HepG2 (cell line): Measurements from ENCODE around the gene TMEM235. TPM values are rescaled to one million over a fixed set of nuclear protein-coding genes. Genes with fewer than 3 reads are reported as not detected.

Source experiments
- ATAC-seq: fragments of 200-7000 bp; cut with Tn5 transposase; 3 replicates; pipeline ENCODE4 v1.9.1; 2020; ENCODE audit warnings: mild to moderate bottlenecking, moderate library complexity
- Bru-seq: library from RNA; stranded (reverse); fragments of 400-500 nt; gene quantifications from one replicate; lab custom pipeline; 2021; lab: Mats Ljungman, UMichigan
- BruChase-seq, 2 experiments: library from RNA; stranded (reverse); fragments of 400-500 nt; gene quantifications; one replicate each; lab custom pipeline; 2021; lab: Mats Ljungman, UMichigan
- BruUV-seq: library from RNA; stranded (reverse); fragments of 400-500 nt; replicated peaks from 2 replicates; lab custom pipeline; 2021; lab: Mats Ljungman, UMichigan
- CTCF ChIA-PET: fragments of 300-600 bp; formaldehyde crosslinking; extraction: SDS; loops from one replicate; lab custom pipeline; 2021; ENCODE audit warnings: low total read pairs, inconsistent platforms, low intra/inter-chr PET ratio; lab: Yijun Ruan, JAX
- POLR2A ChIA-PET: fragments of 350-600 bp; sonication (Branson Sonifier 250); formaldehyde crosslinking; loops from one replicate; lab custom pipeline; 2020; ENCODE audit warnings: antibody characterized with exemption, inconsistent platforms; lab: Yijun Ruan, JAX
- DNase-seq: peaks from one replicate; pipeline ENCODE4 v3.0.0-alpha.2; 2015; ENCODE audit warnings: low spot score
- FAIRE-seq: peaks from 3 replicates; lab custom pipeline; 2011; peaks lifted over from hg19 to GRCh38; lab: Jason Lieb, UNC
- H2AFZ ChIP-seq: one replicate; pipeline ENCODE4 v1.6.1; 2011; ENCODE audit warnings: low read length, inconsistent platforms
- H3K27ac ChIP-seq: fragments of 300-600 bp; 3 replicates; pipeline ENCODE4 v1.8.0; 2011; ENCODE audit warnings: mixed run types, mild to moderate bottlenecking, mixed read lengths, low read length, inconsistent platforms; ENCODE audit not compliant: insufficient read depth; ENCODE audit errors: extremely low read length
- H3K27me3 ChIP-seq, 2 experiments: fragments of 200-600 bp in 1 of 2; 2 replicates in 1 of 2; 3 replicates in 1 of 2; pipeline versions ENCODE4 v1.6.0 to v1.8.0; 2011; ENCODE audit warnings: low read length in 2 of 2, mild to moderate bottlenecking in 2 of 2, moderate library complexity in 2 of 2, inconsistent platforms in 1 of 2; ENCODE audit not compliant: insufficient read depth in 2 of 2, control insufficient read depth in 1 of 2
- H3K36me3 ChIP-seq, 2 experiments: fragments of 200-600 bp in 1 of 2; replicated peaks in 1 of 2; 2 replicates in 1 of 2; 3 replicates in 1 of 2; pipeline versions ENCODE4 v1.5.1 to v1.8.0; 2011; ENCODE audit warnings: low read length in 2 of 2, inconsistent platforms in 1 of 2; ENCODE audit not compliant: insufficient read depth in 2 of 2, control insufficient read depth in 1 of 2
- H3K4me1 ChIP-seq: 2 replicates; pipeline ENCODE4 v1.5.1; 2012; ENCODE audit warnings: low read length, inconsistent platforms; ENCODE audit not compliant: insufficient read depth
- H3K4me2 ChIP-seq: 2 replicates; pipeline ENCODE4 v1.6.0; 2011; ENCODE audit warnings: low read depth, low read length, inconsistent platforms
- H3K4me3 ChIP-seq, 3 experiments: fragments of 200-600 bp in 1 of 3; sonication (generic), shearing (Covaris generic) in 1 of 3; replicated peaks in 1 of 3; 2 replicates each; pipeline ENCODE4 v1.5.1; 2011 to 2016; ENCODE audit warnings: low read length in 3 of 3, inconsistent platforms in 2 of 3, low read depth in 2 of 3, mild to moderate bottlenecking in 2 of 3, control low read depth in 1 of 3, mixed read lengths in 1 of 3; ENCODE audit not compliant: insufficient read depth in 1 of 3
- H3K79me2 ChIP-seq: one replicate; pipeline ENCODE4 v1.6.1; 2011; ENCODE audit warnings: low read length, inconsistent platforms; ENCODE audit not compliant: insufficient read depth
- H3K9ac ChIP-seq: 2 replicates; pipeline ENCODE4 v1.6.0; 2011; ENCODE audit warnings: mild to moderate bottlenecking, low read depth, low read length, inconsistent platforms; ENCODE audit not compliant: insufficient read depth
- H3K9me3 ChIP-seq: 2 replicates; pipeline ENCODE4 v1.5.1; 2012; ENCODE audit warnings: mild to moderate bottlenecking, low read length
- H4K20me1 ChIP-seq: 2 replicates; pipeline ENCODE4 v1.6.0; 2011; ENCODE audit warnings: inconsistent platforms, mild to moderate bottlenecking, low read length, moderate library complexity; ENCODE audit not compliant: insufficient read depth
- JDP2 ChIP-seq: sonication (generic); formaldehyde crosslinking; IDR thresholded peaks from 2 replicates; pipeline ENCODE4 v1.8.1; 2022; ENCODE audit warnings: missing genetic modification reagents, borderline replicate concordance
- MXD1 ChIP-seq: sonication (generic); formaldehyde crosslinking; IDR thresholded peaks from 2 replicates; pipeline ENCODE4 v1.4.0; 2020; ENCODE audit warnings: mild to moderate bottlenecking, missing genetic modification reagents
- PREB ChIP-seq: sonication (generic); formaldehyde crosslinking; IDR thresholded peaks from 2 replicates; pipeline ENCODE4 v1.4.0; 2020; ENCODE audit warnings: missing genetic modification reagents
- RERE ChIP-seq: IDR thresholded peaks from 2 replicates; pipeline ENCODE4 v1.6.1; 2016; ENCODE audit warnings: low read depth, missing genetic modification reagents, missing compliant biosample characterization
- TAF15 ChIP-seq: fragments of 200-400 bp; formaldehyde crosslinking; IDR thresholded peaks from one replicate; pipeline ENCODE4 v1.6.1; 2018; ENCODE audit warnings: mild to moderate bottlenecking, low read depth, low read length; ENCODE audit not compliant: poor library complexity, severe bottlenecking
- ZNF800 ChIP-seq: sonication (generic); formaldehyde crosslinking; IDR thresholded peaks from 2 replicates; pipeline ENCODE4 v1.4.0; 2020; ENCODE audit warnings: missing genetic modification reagents
- ZSCAN31 ChIP-seq: sonication (generic); formaldehyde crosslinking; IDR thresholded peaks from 2 replicates; pipeline ENCODE4 v1.5.0; 2020; ENCODE audit warnings: low read depth, mild to moderate bottlenecking, missing genetic modification reagents
- WGBS: methylation state at CpG from one replicate; pipeline ENCODE4 v1.1.6; 2017; ENCODE audit warnings: low lambda C conversion rate; 5-methylcytosine and 5-hydroxymethylcytosine counted together
- in situ Hi-C: cut with HindIII; loops from 2 replicates; pipeline ENCODE4 v1.10.0; 2017; ENCODE audit warnings: low pct_unique_long_range_greater_than_20kb; ENCODE audit not compliant: extremely low pct_ligation_motif_present
- intact Hi-C: fragments of 100-400 bp; cut with micrococcal nuclease; formaldehyde crosslinking; loops from one replicate; pipeline ENCODE4 v1.10.0; 2022; ENCODE audit not compliant: unreplicated experiment
- long read RNA-seq, 2 experiments: library from RNA in 1 of 2; library from polyadenylated mRNA in 1 of 2; stranded (forward) in 1 of 2; unstranded in 1 of 2; transcript quantifications; one replicate each; pipeline ENCODE4 v2.0.0, GENCODE V29; 2019 to 2022
- polyA minus RNA-seq, 3 experiments: library from RNA; depleted of rRNA, polyadenylated mRNA; stranded (reverse); fragments of >200 nt; gene quantifications; 2 replicates each; pipeline ENCODE4 v1.2.3, GENCODE V29; 2011; ENCODE audit warnings: low replicate concordance in 1 of 3
- polyA plus RNA-seq, 8 experiments: library from polyadenylated mRNA; depleted of rRNA in 3 of 8; stranded (reverse) in 7 of 8; unstranded in 1 of 8; fragments of >200 nt; fragmentation: Illumina TruSeq in 4 of 8; extraction: Trizol in 4 of 8; gene quantifications; 2 replicates each; pipeline versions ENCODE4 v1.2.1 to v1.2.3, GENCODE V29; 2011 to 2016; ENCODE audit warnings: low read depth in 4 of 8, missing spikeins in 1 of 8, mixed read lengths in 1 of 8; ENCODE audit not compliant: insufficient read depth in 1 of 8
- total RNA-seq, 5 experiments: library from RNA; depleted of rRNA; stranded (reverse); fragments of >200 nt; fragmentation: Illumina TruSeq; extraction: Trizol; gene quantifications; 2 replicates each; pipeline ENCODE4 v1.2.3, GENCODE V29; 2016; ENCODE audit warnings: low read depth in 1 of 5

The TMEM235 gene
- total RNA-seq (2016; rRNA removed; fragmentation: Illumina TruSeq; extraction: Trizol) (not detected in 2 replicates), polyA plus RNA-seq (2011; rRNA removed) (not detected in 2 replicates), polyA minus RNA-seq (2011; rRNA and poly(A)+ RNA removed; ENCODE audit: low replicate concordance) (not detected in 2 replicates), Bru-seq, nascent RNA (not detected), BruChase-seq, experiment 1, labeled RNA remaining after a 6-hour chase (not detected), BruChase-seq, experiment 2, labeled RNA remaining after a 2-hour chase (not detected)
- total RNA-seq (2016; cell fraction: cytosol; rRNA removed; fragmentation: Illumina TruSeq; extraction: Trizol; ENCODE audit: low read depth), result not detected in 2 replicates
- total RNA-seq (2016; cell fraction: insoluble cytoplasmic fraction; rRNA removed; fragmentation: Illumina TruSeq; extraction: Trizol), result not detected in 2 replicates
- total RNA-seq (2016; cell fraction: membrane; rRNA removed; fragmentation: Illumina TruSeq; extraction: Trizol), result not detected in 2 replicates
- not detected in 2 replicates for total RNA-seq (2016; cell fraction: nucleus; rRNA removed; fragmentation: Illumina TruSeq; extraction: Trizol)
- polyA plus RNA-seq (2011; cell fraction: cytosol; rRNA removed), result not detected in 2 replicates
- not detected in 2 replicates for polyA plus RNA-seq (2011; cell fraction: nucleus; rRNA removed)
- not detected in 2 replicates for polyA plus RNA-seq (2012)
- not detected in 2 replicates for polyA plus RNA-seq (2016; cell fraction: cytosol; fragmentation: Illumina TruSeq; extraction: Trizol; ENCODE audit: low read depth)
- not detected in 2 replicates for polyA plus RNA-seq (2016; cell fraction: insoluble cytoplasmic fraction; fragmentation: Illumina TruSeq; extraction: Trizol; ENCODE audit: low read depth)
- not detected in 2 replicates for polyA plus RNA-seq (2016; cell fraction: membrane; fragmentation: Illumina TruSeq; extraction: Trizol; ENCODE audit: low read depth)
- not detected in 2 replicates for polyA plus RNA-seq (2016; cell fraction: nucleus; fragmentation: Illumina TruSeq; extraction: Trizol; ENCODE audit: insufficient read depth, low read depth)
- polyA minus RNA-seq (2011; cell fraction: cytosol; rRNA and poly(A)+ RNA removed), result not detected in 2 replicates
- polyA minus RNA-seq (2011; cell fraction: nucleus; rRNA and poly(A)+ RNA removed), result not detected in 2 replicates
- long read RNA-seq, experiment 1, result 0 reads
- long read RNA-seq, experiment 2, result 0 reads

GRCh38 chr17:78230996-78231935 lies at the start of gene TMEM235:
TSS of gene TMEM235 (plus strand) at chr17:78231631. CDS start at chr17:78232024, 393 bp downstream.
- POLR2A ChIA-PET, result interaction anchor here (1.3 kb wide), 1 partner anchor 10 kb away, joined by 6 read pairs; no protein-coding TSS in a partner anchor
- Histone ChIP-seq H3K79me2 (no peaks in the 10 kb centered on the region), H2AFZ (no peak within 1 kb of the TSS), H3K27me3 (peaks cover 16 to 65% of the 10 kb centered on the region in 2 experiments), H3K36me3 (no peaks in the 10 kb centered on the region), H3K9ac (no peak within 1 kb of the TSS), H3K4me3 (peak within 1 kb of the TSS in 2 of 3 experiments; percentile 27 to 48; a peak in 1 of 6 replicates), H3K9me3 (no peaks in the 10 kb centered on the region), H3K4me2 (peak within 1 kb of the TSS; percentile 56), H3K27ac (no peak within 1 kb of the TSS), H3K4me1 (peaks cover 22% of the 10 kb centered on the region; the same call in 1 of the 2 replicates), H4K20me1 (no peaks in the 10 kb centered on the region)
- 6% methylated on average over 16 of the region's 52 CpGs for WGBS
- CTCF ChIA-PET, result no interaction called here
- FAIRE-seq (no peak), ATAC-seq (peak; percentile 36), DNase-seq (no peak)
- in situ Hi-C loops (no loop called here), intact Hi-C loops (no loop called here)
- no TSS peak for BruUV-seq
- TF ChIP-seq TAF15, result peak; percentile 36
- no peak for TF ChIP-seq RERE (CRISPR knock-in tag)
- TF ChIP-seq MXD1 (CRISPR knock-in tag), result no peak
- no peak for TF ChIP-seq PREB (CRISPR knock-in tag)
- no peak for TF ChIP-seq JDP2 (CRISPR knock-in tag)
- TF ChIP-seq ZSCAN31 (CRISPR knock-in tag), result no peak
- 0 out of 2 replicates have a peak, but pooled peaks have one; percentile 47 for TF ChIP-seq ZNF800 (CRISPR knock-in tag)
